ENCODE measurements around the gene JAG2.

The JAG2 gene

GRCh38 chr14:105092171-105093037 is 76.2 kb downstream of the JAG2 start (continued):
- TF ChIP-seq ZSCAN18 (tag by site-specific recombination; IDR thresholded peaks at IDR 0.05) (no peak), ZBTB17 (tag by site-specific recombination; IDR thresholded peaks at IDR 0.05) (peak; percentile 63), ZNF596 (tag by site-specific recombination; IDR thresholded peaks at IDR 0.05) (no peak), ZFP69B (tag by site-specific recombination; IDR thresholded peaks at IDR 0.05) (0 out of 2 replicates have a peak, but pooled peaks have one; percentile 10), ZBTB8A (tag by site-specific recombination; IDR thresholded peaks at IDR 0.05) (peak; percentile 70), KLF1 (tag by site-specific recombination; IDR thresholded peaks at IDR 0.05) (0 out of 2 replicates have a peak, but pooled peaks have one; percentile 13), ZBTB10 (tag by site-specific recombination; IDR thresholded peaks at IDR 0.05) (peak; percentile 75; the same call in 1 of the 2 replicates), ZNF629 (tag by site-specific recombination; IDR thresholded peaks at IDR 0.05) (0 out of 2 replicates have a peak, but pooled peaks have one; percentile 18), ZNF501 (tag by site-specific recombination; IDR thresholded peaks at IDR 0.05) (0 out of 2 replicates have a peak, but pooled peaks have one; percentile 26), ZNF768 (tag by site-specific recombination; IDR thresholded peaks at IDR 0.05) (no peak)

- ChIA-PET CTCF (interaction anchor here (0.5 to 2.9 kb wide), 8 partner anchors 10 to 1303 kb away, joined by 3 to 10 read pairs (median 6); partner anchors contain the start of genes NUDT14 and SIVA1), POLR2A (interaction anchor here (1.0 kb wide), 1 partner anchor 398 kb away, joined by 3 read pairs; no protein-coding TSS in a partner anchor)
- Histone ChIP-seq H3K4me3 (ENCODE audit: low read depth, low read length) (no peak overlapping the region), H3K9me3 (ENCODE audit: control insufficient read depth, insufficient read depth, low read depth, low read length) (no peaks in the 10 kb centered on the region), H3K4me1 (ENCODE audit: control insufficient read depth, insufficient read depth, low read length) (peaks cover 8% of the 10 kb centered on the region), H3K36me3 (ENCODE audit: control insufficient read depth in 2 of 2, insufficient read depth in 1 of 2, low read length in 2 of 2) (no peaks in the 10 kb centered on the region), H3K27ac (ENCODE audit: extremely low read depth, low read depth, low read length) (0 out of 2 replicates have a peak overlapping the region, but pooled peaks have one; percentile 16)
- TF ChIP-seq PRDM6 (tag by site-specific recombination; IDR thresholded peaks at IDR 0.05) (no peak), ZBTB20 (tag by site-specific recombination; IDR thresholded peaks at IDR 0.05) (peak; percentile 96), KLF1 (tag by site-specific recombination; IDR thresholded peaks at IDR 0.05) (peak; percentile 87), KLF17 (tag by site-specific recombination; IDR thresholded peaks at IDR 0.05) (peak; percentile 63; the same call in 1 of the 2 replicates), BCL11B (tag by site-specific recombination; IDR thresholded peaks at IDR 0.05; ENCODE audit: low read depth) (no peak), ZNF596 (tag by site-specific recombination; IDR thresholded peaks at IDR 0.05) (no peak), ZNF645 (tag by site-specific recombination; IDR thresholded peaks at IDR 0.05) (no peak), TSHZ1 (tag by site-specific recombination; IDR thresholded peaks at IDR 0.05; ENCODE audit: borderline replicate concordance) (no peak), ZNF747 (tag by site-specific recombination; IDR thresholded peaks at IDR 0.05) (no peak), ZNF610 (tag by site-specific recombination; IDR thresholded peaks at IDR 0.05; ENCODE audit: borderline replicate concordance) (no peak), EGR2 (tag by site-specific recombination; IDR thresholded peaks at IDR 0.05; ENCODE audit: low read depth) (peak; percentile 39), ZFHX2 (tag by site-specific recombination; conservative IDR thresholded peaks at IDR 0.05) (peak; percentile 79), ZIC2 (tag by site-specific recombination; IDR thresholded peaks at IDR 0.05) (peak; percentile 54; the same call in 1 of the 2 replicates), ZNF544 (tag by site-specific recombination; IDR thresholded peaks at IDR 0.05) (no peak)
These were observed 76.9 kb downstream of the JAG2 start for GRCh38 chr14:105091517-105092170.
